OCI-LY3 (cell line): Measurements from ENCODE around the gene ANP32A.

ENCODE experiments used
- H2AFZ ChIP-seq: fragments of 200-600, 300-600 bp; shearing (Covaris generic); 2 replicates; pipeline ENCODE4 v1.6.0; 2014; ENCODE audit warnings: antibody characterized with exemption, low read depth, low read length
- H3K27ac ChIP-seq: fragments of 200-600, 300-600 bp; sonication (generic); 2 replicates; pipeline ENCODE4 v1.5.1; 2014; ENCODE audit warnings: mild to moderate bottlenecking, low read length, moderate library complexity, mixed read lengths
- H3K27me3 ChIP-seq: fragments of 200-600, 300-600 bp; sonication (generic); 2 replicates; pipeline ENCODE4 v1.6.1; 2014; ENCODE audit warnings: low read depth, low read length, mixed read lengths
- H3K36me3 ChIP-seq: fragments of 200-600, 300-600 bp; sonication (generic); replicated peaks from 2 replicates; pipeline ENCODE3; 2014; ENCODE audit warnings: low read depth, low read length, mixed read lengths
- H3K4me1 ChIP-seq: fragments of 300-600, 200-600 bp; sonication (generic); 2 replicates; pipeline ENCODE4 v1.6.1; 2014; ENCODE audit warnings: low read length, mixed read lengths
- H3K4me2 ChIP-seq: fragments of 200-600, 300-600 bp; sonication (generic); 2 replicates; pipeline ENCODE4 v1.6.1; 2014; ENCODE audit warnings: low read length, mixed read lengths
- H3K4me3 ChIP-seq: fragments of 300-600, 200-600 bp; sonication (generic); 2 replicates; pipeline ENCODE4 v1.5.1; 2014; ENCODE audit warnings: antibody characterized with exemption, mild to moderate bottlenecking, low read length, moderate library complexity
- H3K79me2 ChIP-seq: fragments of 300-600, 200-600 bp; shearing (Covaris generic); 2 replicates; pipeline ENCODE4 v1.6.1; 2014; ENCODE audit warnings: mild to moderate bottlenecking, low read length, mixed read lengths
- H3K9ac ChIP-seq: fragments of 300-600, 200-600 bp; shearing (Covaris generic); 2 replicates; pipeline ENCODE4 v1.6.0; 2014; ENCODE audit warnings: mild to moderate bottlenecking, low read length, moderate library complexity
- H3K9me3 ChIP-seq: fragments of 200-600, 300-600 bp; shearing (Covaris generic); 2 replicates; pipeline ENCODE4 v1.6.1; 2014; ENCODE audit warnings: low read length, mixed read lengths; ENCODE audit not compliant: insufficient read depth
- H4K20me1 ChIP-seq: fragments of 200-600, 300-600 bp; sonication (generic); 2 replicates; pipeline ENCODE4 v1.6.1; 2016; ENCODE audit warnings: low read length, mixed read lengths; ENCODE audit not compliant: insufficient read depth
- EZH2phosphoT487 ChIP-seq: fragments of 200-600 bp; shearing (Covaris generic); IDR thresholded peaks from 2 replicates; pipeline ENCODE4 v1.6.1; 2018; ENCODE audit warnings: antibody characterized with exemption, mixed run types, low read depth
- TF ChIP-seq, protein P1 (sequence below): fragments of 200-600, 300-600 bp; sonication (generic); IDR thresholded peaks from 2 replicates; pipeline ENCODE4 v1.5.1; 2014; ENCODE audit warnings: antibody characterized with exemption, low read length, low read depth

Gene ANP32A

DNA sequence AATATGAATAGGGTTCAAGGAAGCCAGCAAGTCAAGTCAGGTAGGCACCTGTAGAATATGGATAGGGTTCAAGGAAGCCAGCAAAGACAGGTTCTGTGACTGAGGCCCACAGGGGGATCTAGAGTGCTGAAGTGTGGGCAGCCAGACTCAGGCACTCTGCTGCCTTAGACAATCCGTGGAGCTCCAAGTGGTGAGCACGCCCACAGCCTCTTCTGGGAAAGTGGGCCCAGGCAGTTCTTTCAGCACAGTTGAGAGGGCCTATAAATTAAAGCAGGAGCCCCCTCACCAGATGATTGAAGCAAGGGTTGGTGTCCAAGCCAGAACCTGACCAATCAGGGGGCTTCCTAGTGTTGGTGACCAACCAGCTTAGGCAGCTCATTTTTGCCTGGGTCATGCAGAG is 51.0 kb downstream of the ANP32A start:
- TF ChIP-seq, protein P1, sequence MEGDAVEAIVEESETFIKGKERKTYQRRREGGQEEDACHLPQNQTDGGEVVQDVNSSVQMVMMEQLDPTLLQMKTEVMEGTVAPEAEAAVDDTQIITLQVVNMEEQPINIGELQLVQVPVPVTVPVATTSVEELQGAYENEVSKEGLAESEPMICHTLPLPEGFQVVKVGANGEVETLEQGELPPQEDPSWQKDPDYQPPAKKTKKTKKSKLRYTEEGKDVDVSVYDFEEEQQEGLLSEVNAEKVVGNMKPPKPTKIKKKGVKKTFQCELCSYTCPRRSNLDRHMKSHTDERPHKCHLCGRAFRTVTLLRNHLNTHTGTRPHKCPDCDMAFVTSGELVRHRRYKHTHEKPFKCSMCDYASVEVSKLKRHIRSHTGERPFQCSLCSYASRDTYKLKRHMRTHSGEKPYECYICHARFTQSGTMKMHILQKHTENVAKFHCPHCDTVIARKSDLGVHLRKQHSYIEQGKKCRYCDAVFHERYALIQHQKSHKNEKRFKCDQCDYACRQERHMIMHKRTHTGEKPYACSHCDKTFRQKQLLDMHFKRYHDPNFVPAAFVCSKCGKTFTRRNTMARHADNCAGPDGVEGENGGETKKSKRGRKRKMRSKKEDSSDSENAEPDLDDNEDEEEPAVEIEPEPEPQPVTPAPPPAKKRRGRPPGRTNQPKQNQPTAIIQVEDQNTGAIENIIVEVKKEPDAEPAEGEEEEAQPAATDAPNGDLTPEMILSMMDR = no peak
- TF ChIP-seq EZH2phosphoT487 = no peak
- peaks cover 5% of the 10 kb centered on the region; the same call in 1 of the 2 replicates for H3K4me1 ChIP-seq
- no peak overlapping the region for H3K4me2 ChIP-seq
- H3K79me2 ChIP-seq = no peaks in the 10 kb centered on the region
- no peak overlapping the region for H2AFZ ChIP-seq
- peaks cover 6% of the 10 kb centered on the region; the same call in 1 of the 2 replicates for H3K27me3 ChIP-seq
- no peaks in the 10 kb centered on the region for H4K20me1 ChIP-seq
- H3K9ac ChIP-seq = no peak overlapping the region
- H3K4me3 ChIP-seq = no peak overlapping the region
- no peak overlapping the region for H3K27ac ChIP-seq
- no peaks in the 10 kb centered on the region for H3K9me3 ChIP-seq
- no peaks in the 10 kb centered on the region for H3K36me3 ChIP-seq

DNA sequence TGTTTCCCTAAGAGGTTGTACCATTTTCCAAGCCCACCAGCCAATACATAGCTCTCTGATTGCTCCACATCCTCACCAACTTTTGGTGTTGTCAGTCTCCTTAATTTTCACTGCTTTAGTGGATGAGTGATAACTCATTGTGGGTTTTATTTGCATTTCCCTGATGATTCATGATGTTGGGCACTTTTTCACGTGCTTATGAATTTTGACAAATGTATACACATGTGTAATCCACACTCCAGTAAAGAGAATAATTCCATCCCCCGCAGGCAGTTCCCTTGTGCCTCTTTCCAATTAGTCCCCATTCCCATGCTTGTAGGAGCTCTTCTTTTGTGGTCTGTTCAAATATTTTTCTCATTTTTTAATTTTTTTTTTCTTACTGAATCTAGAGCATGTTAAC is 52.4 kb downstream of the ANP32A start:
- Histone ChIP-seq H3K36me3 (no peaks in the 10 kb centered on the region), H3K4me1 (peaks cover 5% of the 10 kb centered on the region; the same call in 1 of the 2 replicates), H3K27ac (no peak overlapping the region), H3K79me2 (no peaks in the 10 kb centered on the region), H3K9me3 (no peaks in the 10 kb centered on the region), H3K9ac (no peak overlapping the region), H3K27me3 (peaks cover 10% of the 10 kb centered on the region; the same call in 1 of the 2 replicates), H3K4me2 (no peak overlapping the region), H4K20me1 (no peaks in the 10 kb centered on the region), H2AFZ (no peak overlapping the region), H3K4me3 (no peak overlapping the region)
- no peak for TF ChIP-seq EZH2phosphoT487
- TF ChIP-seq, protein P1 = no peak

DNA sequence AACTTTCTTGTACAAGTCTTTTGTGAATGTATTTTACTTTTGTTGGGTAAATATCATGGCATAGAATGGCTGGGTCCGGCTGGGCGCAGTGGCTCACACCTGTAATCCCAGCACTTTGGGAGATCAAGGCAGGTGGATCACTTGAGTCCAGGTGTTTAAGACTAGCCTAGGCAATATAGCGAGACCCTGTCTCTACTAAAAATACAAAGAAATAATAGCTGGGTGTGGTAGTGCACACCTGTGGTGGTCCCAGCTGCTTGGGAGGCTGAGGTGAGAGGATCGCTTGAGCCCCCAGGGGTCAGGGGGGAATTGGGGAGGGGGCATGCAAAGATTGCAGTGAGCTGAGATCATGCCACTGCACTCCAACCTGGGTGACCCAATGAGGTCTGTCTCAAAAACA is 52.9 kb downstream of the ANP32A start:
- TF ChIP-seq, protein P1 = no peak
- TF ChIP-seq EZH2phosphoT487 = no peak

DNA sequence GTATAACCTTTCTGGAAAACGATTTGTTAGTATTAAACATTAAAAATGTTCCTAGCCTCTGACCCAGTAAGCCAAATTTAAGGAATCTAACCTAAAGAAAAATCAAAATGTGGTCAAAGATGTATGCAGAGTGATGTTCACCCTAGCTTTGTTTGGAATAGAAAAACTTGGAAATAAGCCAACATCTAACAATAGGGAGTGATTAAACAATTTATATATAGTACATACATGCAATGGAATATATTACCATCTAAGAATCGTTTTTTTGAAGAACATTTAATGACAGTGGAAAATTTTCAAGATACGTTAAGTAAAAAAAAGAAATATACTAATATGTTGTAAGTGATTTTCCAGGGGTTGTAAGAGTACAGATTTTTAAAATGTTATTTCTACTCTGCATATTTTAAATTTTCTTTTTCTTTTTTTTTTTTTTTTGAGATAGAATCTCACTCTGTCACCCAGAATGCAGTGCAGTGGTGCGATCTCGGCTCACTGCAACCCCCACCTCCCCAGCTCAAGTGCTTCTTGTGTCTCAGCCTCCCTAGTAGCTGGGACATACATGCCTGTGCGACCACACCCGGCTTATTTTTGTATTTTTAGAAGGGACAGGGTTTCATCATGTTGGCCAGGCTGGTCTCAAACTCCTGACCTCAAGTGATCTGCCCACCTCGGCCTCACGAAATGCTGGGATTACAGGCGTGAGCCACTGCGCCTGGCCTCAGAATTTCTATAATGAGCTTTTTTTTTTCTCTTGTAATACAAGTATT is 54.9 kb downstream of the ANP32A start:
- H3K27ac ChIP-seq = no peak overlapping the region
- H3K4me1 ChIP-seq = peaks cover 5% of the 10 kb centered on the region; the same call in 1 of the 2 replicates

More for the DNA sequence above, 52.9 kb downstream of the ANP32A start:
- Histone ChIP-seq H3K4me3 (no peak overlapping the region), H3K4me2 (no peak overlapping the region), H2AFZ (no peak overlapping the region), H3K27me3 (peaks cover 15% of the 10 kb centered on the region; the same call in 1 of the 2 replicates), H3K36me3 (no peaks in the 10 kb centered on the region), H3K27ac (no peak overlapping the region), H4K20me1 (no peaks in the 10 kb centered on the region), H3K4me1 (peaks cover 5% of the 10 kb centered on the region; the same call in 1 of the 2 replicates), H3K79me2 (no peaks in the 10 kb centered on the region), H3K9me3 (no peaks in the 10 kb centered on the region), H3K9ac (no peak overlapping the region)

More for the DNA sequence above, 54.9 kb downstream of the ANP32A start:
- H3K9me3 ChIP-seq = no peaks in the 10 kb centered on the region
- TF ChIP-seq EZH2phosphoT487 = no peak
- TF ChIP-seq, protein P1 = no peak
- no peak overlapping the region for H3K9ac ChIP-seq
- H3K27me3 ChIP-seq = peaks cover 26% of the 10 kb centered on the region
- H3K4me3 ChIP-seq = no peak overlapping the region
- no peaks in the 10 kb centered on the region for H4K20me1 ChIP-seq
- no peak overlapping the region for H3K4me2 ChIP-seq
- H3K36me3 ChIP-seq = no peaks in the 10 kb centered on the region
- H3K79me2 ChIP-seq = no peaks in the 10 kb centered on the region
- H2AFZ ChIP-seq = no peak overlapping the region
